ENCODE results near the gene AZIN2.
A peak's percentile ranks its signal among the peaks of the same experiment; 100 is the strongest.

Gene AZIN2

DNA sequence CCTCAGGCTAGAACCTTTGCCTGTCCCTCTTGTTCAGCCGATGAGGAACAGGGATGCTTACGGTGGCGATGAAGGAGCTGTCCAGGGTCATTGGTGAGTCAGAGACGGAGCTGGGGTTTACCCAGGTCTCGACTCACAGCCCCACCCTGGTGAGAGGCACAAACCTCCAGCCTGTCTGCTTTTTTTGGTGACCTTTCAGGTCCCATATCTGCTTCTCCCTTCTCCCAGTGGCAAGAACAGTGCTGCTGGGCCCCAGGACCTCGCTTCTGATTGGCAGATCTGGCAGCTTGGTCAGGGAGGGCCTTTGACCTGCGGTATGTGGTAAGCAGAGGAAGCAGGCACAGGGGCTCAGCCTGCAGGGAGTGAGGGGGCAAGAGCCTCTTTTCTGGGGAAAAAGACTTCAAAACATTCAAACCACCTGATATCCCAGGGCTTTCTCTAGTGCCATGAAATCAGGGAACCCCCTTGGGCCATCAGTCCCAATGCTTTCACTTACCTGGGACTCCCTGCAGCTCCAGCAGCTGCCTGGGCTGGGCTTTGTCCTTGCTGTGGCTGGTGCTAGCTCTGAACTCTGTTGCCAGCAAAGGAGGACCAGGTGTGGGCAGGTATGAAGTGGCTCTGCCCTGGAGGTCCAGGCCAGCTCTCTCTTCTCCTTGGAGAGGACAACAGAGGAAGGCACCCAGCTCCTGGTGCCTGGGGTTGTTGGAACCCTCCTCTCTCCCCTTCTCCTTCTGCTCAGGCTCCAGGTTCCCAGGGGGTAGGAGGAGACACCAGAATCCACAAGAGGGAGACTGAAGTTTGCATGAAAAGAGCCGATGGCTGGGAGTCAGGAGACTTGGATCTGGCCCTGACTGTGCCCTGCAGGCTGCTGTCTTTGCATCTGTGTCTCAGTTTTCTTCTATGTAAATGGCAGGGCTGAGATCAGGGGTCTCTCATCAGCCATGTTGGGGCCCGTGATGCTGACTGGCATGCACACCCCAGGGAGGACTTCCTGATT, 59.5 kb downstream of the AZIN2 start:
- POLR2A ChIA-PET: no interaction called here
- Histone ChIP-seq H3K4me1 (ENCODE audit: control extremely low read depth in 1 of 4, control insufficient read depth in 4 of 4, insufficient read depth in 4 of 4, low read length in 3 of 4) (peaks cover 3 to 27% (median 14%) of the 10 kb centered on the region in 4 experiments), H3K27ac (ENCODE audit: insufficient read depth in 1 of 2, low read depth in 1 of 2, low read length in 2 of 2, poor library complexity in 1 of 2, severe bottlenecking in 2 of 2) (no peak overlapping the region), H3K27me3 (replicated peaks in 2 of 5; ENCODE audit: control insufficient read depth in 4 of 5, insufficient read depth in 5 of 5, low read length in 4 of 5) (no peaks in the 10 kb centered on the region), H3K4me3 (ENCODE audit: control insufficient read depth in 1 of 7, extremely low read depth in 1 of 7, insufficient read depth in 4 of 7, low read depth in 2 of 7, low read length in 6 of 7) (peak overlapping the region in 1 of 7 experiments; percentile 25), H3K9me3 (ENCODE audit: control extremely low read depth in 1 of 5, control insufficient read depth in 4 of 5, insufficient read depth in 2 of 5, low read depth in 1 of 5, low read length in 4 of 5) (no peaks in the 10 kb centered on the region), H3K36me3 (ENCODE audit: control insufficient read depth in 4 of 4, insufficient read depth in 4 of 4, low read length in 3 of 4) (peaks cover 0 to 6% (median 0%) of the 10 kb centered on the region in 4 experiments)
- CTCF ChIA-PET: interaction anchor here (1.2 kb wide), 1 partner anchor 12 kb away, joined by 3 read pairs; no protein-coding TSS in a partner anchor
- WGBS (ENCODE audit: insufficient coverage): 73% methylated on average over 8 of the region's 9 CpGs
- DNase-seq: peak in 2 of 3 donors; percentile 25 to 33

DNA sequence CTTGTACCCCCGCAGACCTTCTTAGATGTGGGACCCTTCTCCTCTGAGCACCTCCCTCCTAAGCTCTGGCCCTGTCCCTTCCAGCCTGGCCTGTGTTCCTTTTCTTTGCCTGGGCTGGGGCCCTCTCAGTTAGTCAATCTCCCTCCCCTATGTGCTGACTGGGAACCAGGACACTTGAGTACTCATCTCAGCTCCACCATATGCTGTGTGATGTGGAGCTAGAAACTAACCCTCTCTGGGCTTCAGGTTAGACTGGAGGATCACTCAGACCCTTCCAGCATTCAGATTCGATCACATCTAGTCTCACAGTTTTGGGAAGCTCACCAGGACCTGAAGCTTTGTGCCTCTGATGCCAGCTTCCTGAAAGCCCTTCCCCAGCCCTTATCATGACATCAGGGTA, 60.3 kb downstream of the AZIN2 start:
- no peak for DNase-seq
- Histone ChIP-seq H3K4me1 (ENCODE audit: control extremely low read depth in 1 of 4, control insufficient read depth in 4 of 4, insufficient read depth in 4 of 4, low read length in 3 of 4) (peaks cover 3 to 33% (median 14%) of the 10 kb centered on the region in 4 experiments), H3K4me3 (ENCODE audit: control insufficient read depth in 1 of 7, extremely low read depth in 1 of 7, insufficient read depth in 4 of 7, low read depth in 2 of 7, low read length in 6 of 7) (no peak overlapping the region), H3K36me3 (ENCODE audit: control insufficient read depth in 4 of 4, insufficient read depth in 4 of 4, low read length in 3 of 4) (peaks cover 0 to 6% (median 0%) of the 10 kb centered on the region in 4 experiments), H3K27ac (ENCODE audit: insufficient read depth in 1 of 2, low read depth in 1 of 2, low read length in 2 of 2, poor library complexity in 1 of 2, severe bottlenecking in 2 of 2) (no peak overlapping the region), H3K27me3 (replicated peaks in 2 of 5; ENCODE audit: control insufficient read depth in 4 of 5, insufficient read depth in 5 of 5, low read length in 4 of 5) (no peaks in the 10 kb centered on the region), H3K9me3 (ENCODE audit: control extremely low read depth in 1 of 5, control insufficient read depth in 4 of 5, insufficient read depth in 2 of 5, low read depth in 1 of 5, low read length in 4 of 5) (no peaks in the 10 kb centered on the region)
- ChIA-PET CTCF (interaction anchor here (1.1 to 1.2 kb wide), 2 partner anchors 9 to 11 kb away, joined by 3 read pairs; no protein-coding TSS in a partner anchor), POLR2A (no interaction called here)
- WGBS (ENCODE audit: insufficient coverage): 50% methylated on average over 2 of the region's 2 CpGs

DNA sequence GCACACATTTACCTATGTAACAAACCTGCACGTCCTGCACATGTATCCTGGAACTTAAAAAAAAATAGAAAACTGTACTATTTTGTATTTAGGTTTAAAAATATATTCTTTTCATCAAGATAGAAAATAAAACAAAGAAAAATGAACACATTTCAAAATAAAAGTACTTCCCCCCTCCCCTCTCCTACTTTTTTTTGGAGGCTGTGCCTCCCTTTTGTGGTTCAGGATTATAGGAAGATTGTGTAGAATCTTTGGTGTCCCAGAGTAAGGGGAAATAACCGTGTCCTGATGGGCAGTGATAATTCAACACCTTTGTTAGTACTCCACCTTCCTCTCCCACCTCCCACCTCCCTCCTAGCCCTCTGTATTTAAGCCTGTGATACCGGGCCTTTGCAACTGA, 60.8 kb downstream of the AZIN2 start:
- H3K9me3 ChIP-seq (ENCODE audit: control extremely low read depth in 1 of 5, control insufficient read depth in 4 of 5, insufficient read depth in 2 of 5, low read depth in 1 of 5, low read length in 4 of 5): no peaks in the 10 kb centered on the region
- POLR2A ChIA-PET: no interaction called here

DNA sequence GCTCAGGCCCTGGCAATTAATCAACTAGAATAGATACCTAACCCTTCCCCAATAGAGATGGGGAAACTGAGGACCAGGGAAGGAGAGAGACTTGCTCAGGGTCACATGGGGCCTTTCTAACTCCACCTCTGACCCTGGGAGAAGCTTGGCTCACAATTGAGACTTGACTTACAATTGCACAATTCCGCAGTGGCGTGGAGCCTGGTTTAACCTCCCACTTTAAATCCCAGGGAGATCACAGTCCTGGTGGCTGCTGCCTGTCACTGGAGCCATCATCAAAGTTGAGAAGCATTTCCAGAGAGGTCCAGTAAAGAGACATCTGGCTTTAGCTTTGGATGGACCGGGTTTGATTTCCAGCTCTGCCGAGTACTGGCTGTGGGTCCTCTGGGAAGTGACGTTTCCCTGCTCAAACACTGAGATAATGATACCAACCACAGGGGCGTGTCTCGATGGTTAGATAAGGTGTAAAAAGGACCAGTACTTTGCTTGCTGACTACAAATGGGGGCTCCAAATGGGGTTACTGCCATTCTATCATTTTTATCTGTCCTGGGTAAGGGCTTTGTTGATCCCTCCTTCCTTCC, 61.6 kb downstream of the AZIN2 start:
- Histone ChIP-seq H3K27ac (ENCODE audit: insufficient read depth in 1 of 2, low read depth in 1 of 2, low read length in 2 of 2, poor library complexity in 1 of 2, severe bottlenecking in 2 of 2) (no peak overlapping the region), H3K9me3 (ENCODE audit: control extremely low read depth in 1 of 5, control insufficient read depth in 4 of 5, insufficient read depth in 2 of 5, low read depth in 1 of 5, low read length in 4 of 5) (no peaks in the 10 kb centered on the region), H3K27me3 (replicated peaks in 2 of 5; ENCODE audit: control insufficient read depth in 4 of 5, insufficient read depth in 5 of 5, low read length in 4 of 5) (no peaks in the 10 kb centered on the region), H3K36me3 (ENCODE audit: control insufficient read depth in 4 of 4, insufficient read depth in 4 of 4, low read length in 3 of 4) (peaks cover 0 to 17% (median 3%) of the 10 kb centered on the region in 4 experiments), H3K4me3 (ENCODE audit: control insufficient read depth in 1 of 7, extremely low read depth in 1 of 7, insufficient read depth in 4 of 7, low read depth in 2 of 7, low read length in 6 of 7) (no peak overlapping the region), H3K4me1 (ENCODE audit: control extremely low read depth in 1 of 4, control insufficient read depth in 4 of 4, insufficient read depth in 4 of 4, low read length in 3 of 4) (peaks cover 3 to 35% (median 14%) of the 10 kb centered on the region in 4 experiments)
- ChIA-PET CTCF (interaction anchor here (0.8 to 1.1 kb wide), 3 partner anchors 8 to 153 kb away, joined by 3 read pairs; no protein-coding TSS in a partner anchor), POLR2A (no interaction called here)
- WGBS (ENCODE audit: insufficient coverage): 98% methylated on average over 7 of the region's 7 CpGs
- no peak for DNase-seq

More for the DNA sequence above, 60.8 kb downstream of the AZIN2 start:
- Histone ChIP-seq H3K27ac (ENCODE audit: insufficient read depth in 1 of 2, low read depth in 1 of 2, low read length in 2 of 2, poor library complexity in 1 of 2, severe bottlenecking in 2 of 2) (no peak overlapping the region), H3K4me1 (ENCODE audit: control extremely low read depth in 1 of 4, control insufficient read depth in 4 of 4, insufficient read depth in 4 of 4, low read length in 3 of 4) (peaks cover 3 to 35% (median 14%) of the 10 kb centered on the region in 4 experiments), H3K27me3 (replicated peaks in 2 of 5; ENCODE audit: control insufficient read depth in 4 of 5, insufficient read depth in 5 of 5, low read length in 4 of 5) (no peaks in the 10 kb centered on the region), H3K36me3 (ENCODE audit: control insufficient read depth in 4 of 4, insufficient read depth in 4 of 4, low read length in 3 of 4) (peaks cover 0 to 11% (median under 1%) of the 10 kb centered on the region in 4 experiments), H3K4me3 (ENCODE audit: control insufficient read depth in 1 of 7, extremely low read depth in 1 of 7, insufficient read depth in 4 of 7, low read depth in 2 of 7, low read length in 6 of 7) (no peak overlapping the region)
- no CpG with 5 or more reads among the region's 3 CpGs for WGBS (ENCODE audit: insufficient coverage)
- DNase-seq: no peak
- CTCF ChIA-PET: interaction anchor here (0.8 to 1.1 kb wide), 3 partner anchors 9 to 154 kb away, joined by 3 read pairs; no protein-coding TSS in a partner anchor

DNA sequence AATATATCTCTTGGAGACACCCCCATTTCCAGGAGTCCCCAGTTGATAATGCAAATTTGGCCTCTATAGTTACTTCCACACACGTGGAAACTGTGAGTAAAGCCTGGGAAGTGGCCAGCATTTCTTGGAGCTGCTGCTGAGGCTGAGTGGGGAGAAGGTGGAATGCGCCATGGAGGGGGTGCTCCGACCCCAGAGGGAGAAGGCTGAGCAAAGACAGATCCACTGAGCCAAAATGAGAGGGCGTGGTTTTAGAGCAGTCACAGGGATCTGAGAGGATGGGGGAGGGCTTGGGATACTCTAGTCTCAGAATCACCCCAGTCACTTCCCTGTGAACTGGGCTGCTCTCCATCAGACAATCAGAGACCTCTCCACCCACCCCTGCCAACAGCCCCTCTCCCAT, 62.2 kb downstream of the AZIN2 start:
- no peaks in the 10 kb centered on the region for H3K9me3 ChIP-seq (ENCODE audit: control extremely low read depth in 1 of 5, control insufficient read depth in 4 of 5, insufficient read depth in 2 of 5, low read depth in 1 of 5, low read length in 4 of 5)
- POLR2A ChIA-PET: no interaction called here
- no peak for DNase-seq
- 92% methylated on average over 2 of the region's 4 CpGs for WGBS (ENCODE audit: insufficient coverage)
- CTCF ChIA-PET: interaction anchor here (3.1 kb wide), 1 partner anchor 9 kb away, joined by 15 read pairs; no protein-coding TSS in a partner anchor
- no peak overlapping the region for H3K4me3 ChIP-seq (ENCODE audit: control insufficient read depth in 1 of 7, extremely low read depth in 1 of 7, insufficient read depth in 4 of 7, low read depth in 2 of 7, low read length in 6 of 7)
- H3K27me3 ChIP-seq (replicated peaks in 2 of 5; ENCODE audit: control insufficient read depth in 4 of 5, insufficient read depth in 5 of 5, low read length in 4 of 5): no peaks in the 10 kb centered on the region
- peaks cover 3 to 35% (median 14%) of the 10 kb centered on the region in 4 experiments for H3K4me1 ChIP-seq (ENCODE audit: control extremely low read depth in 1 of 4, control insufficient read depth in 4 of 4, insufficient read depth in 4 of 4, low read length in 3 of 4)
- peaks cover 0 to 17% (median 3%) of the 10 kb centered on the region in 4 experiments for H3K36me3 ChIP-seq (ENCODE audit: control insufficient read depth in 4 of 4, insufficient read depth in 4 of 4, low read length in 3 of 4)
- no peak overlapping the region for H3K27ac ChIP-seq (ENCODE audit: insufficient read depth in 1 of 2, low read depth in 1 of 2, low read length in 2 of 2, poor library complexity in 1 of 2, severe bottlenecking in 2 of 2)

DNA sequence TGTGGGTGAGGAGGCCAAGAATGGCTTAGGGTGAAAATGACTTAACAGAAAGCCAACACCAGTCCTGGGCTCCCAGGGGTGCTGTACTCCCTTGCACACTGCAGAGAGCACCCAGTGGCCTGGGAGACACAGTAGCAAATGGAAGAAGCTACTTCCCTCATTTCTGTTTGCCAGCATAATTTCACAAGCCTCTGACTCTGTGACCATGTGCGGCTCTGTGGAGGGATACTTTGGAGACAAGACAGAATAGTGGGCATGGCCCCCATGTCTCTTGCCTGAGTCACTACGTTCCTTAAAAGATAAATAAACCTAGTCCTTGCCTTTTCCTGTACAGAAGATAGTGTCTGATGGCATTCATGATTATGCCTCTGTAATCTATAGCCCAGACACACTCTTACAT, 62.7 kb downstream of the AZIN2 start:
- no peak overlapping the region for H3K27ac ChIP-seq (ENCODE audit: insufficient read depth in 1 of 2, low read depth in 1 of 2, low read length in 2 of 2, poor library complexity in 1 of 2, severe bottlenecking in 2 of 2)
- H3K4me3 ChIP-seq (ENCODE audit: control insufficient read depth in 1 of 7, extremely low read depth in 1 of 7, insufficient read depth in 4 of 7, low read depth in 2 of 7, low read length in 6 of 7): no peak overlapping the region
- WGBS (ENCODE audit: insufficient coverage): 74% methylated on average over 2 of the region's 2 CpGs
- peaks cover 0 to 17% (median 3%) of the 10 kb centered on the region in 4 experiments for H3K36me3 ChIP-seq (ENCODE audit: control insufficient read depth in 4 of 4, insufficient read depth in 4 of 4, low read length in 3 of 4)
- no peak for DNase-seq
- ChIA-PET CTCF (interaction anchor here (1.0 to 3.1 kb wide), 2 partner anchors 9 to 326 kb away, joined by 3 to 15 read pairs; no protein-coding TSS in a partner anchor), POLR2A (no interaction called here)
- peaks cover 3 to 35% (median 14%) of the 10 kb centered on the region in 4 experiments for H3K4me1 ChIP-seq (ENCODE audit: control extremely low read depth in 1 of 4, control insufficient read depth in 4 of 4, insufficient read depth in 4 of 4, low read length in 3 of 4)
- no peaks in the 10 kb centered on the region for H3K9me3 ChIP-seq (ENCODE audit: control extremely low read depth in 1 of 5, control insufficient read depth in 4 of 5, insufficient read depth in 2 of 5, low read depth in 1 of 5, low read length in 4 of 5)
- H3K27me3 ChIP-seq (replicated peaks in 2 of 5; ENCODE audit: control insufficient read depth in 4 of 5, insufficient read depth in 5 of 5, low read length in 4 of 5): no peaks in the 10 kb centered on the region
